Stimulated activated CD4-positive, alpha-beta T cell treated with anti-CD3 and anti-CD28 coated beads, Interleukin-1b, Interleukin-23, amount 100 ng/mL, for 1 hour (primary cell): Measurements from ENCODE around the gene EMC6.

Source experiments
- DNase-seq, 2 donors: peaks; one replicate each; pipeline ENCODE4 v3.0.0-alpha.2; 2020; ENCODE audit warnings: low read depth in 2 of 2

Gene EMC6

DNA sequence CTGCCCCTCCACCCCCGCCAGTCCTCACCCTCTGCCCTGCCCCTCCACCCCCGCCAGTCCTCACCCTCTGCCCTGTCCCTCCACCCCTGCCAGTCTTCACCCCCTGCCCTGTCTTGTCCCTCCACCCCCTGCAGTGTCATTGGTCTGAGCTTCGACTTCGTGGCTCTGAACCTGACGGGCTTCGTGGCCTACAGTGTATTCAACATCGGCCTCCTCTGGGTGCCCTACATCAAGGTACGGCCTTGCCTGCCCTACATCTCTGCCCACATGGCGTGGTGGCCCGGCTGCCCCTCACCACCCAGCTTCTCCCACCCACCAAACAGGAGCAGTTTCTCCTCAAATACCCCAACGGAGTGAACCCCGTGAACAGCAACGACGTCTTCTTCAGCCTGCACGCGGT is 12.3 kb upstream of the EMC6 start:
- no peak for DNase-seq

DNA sequence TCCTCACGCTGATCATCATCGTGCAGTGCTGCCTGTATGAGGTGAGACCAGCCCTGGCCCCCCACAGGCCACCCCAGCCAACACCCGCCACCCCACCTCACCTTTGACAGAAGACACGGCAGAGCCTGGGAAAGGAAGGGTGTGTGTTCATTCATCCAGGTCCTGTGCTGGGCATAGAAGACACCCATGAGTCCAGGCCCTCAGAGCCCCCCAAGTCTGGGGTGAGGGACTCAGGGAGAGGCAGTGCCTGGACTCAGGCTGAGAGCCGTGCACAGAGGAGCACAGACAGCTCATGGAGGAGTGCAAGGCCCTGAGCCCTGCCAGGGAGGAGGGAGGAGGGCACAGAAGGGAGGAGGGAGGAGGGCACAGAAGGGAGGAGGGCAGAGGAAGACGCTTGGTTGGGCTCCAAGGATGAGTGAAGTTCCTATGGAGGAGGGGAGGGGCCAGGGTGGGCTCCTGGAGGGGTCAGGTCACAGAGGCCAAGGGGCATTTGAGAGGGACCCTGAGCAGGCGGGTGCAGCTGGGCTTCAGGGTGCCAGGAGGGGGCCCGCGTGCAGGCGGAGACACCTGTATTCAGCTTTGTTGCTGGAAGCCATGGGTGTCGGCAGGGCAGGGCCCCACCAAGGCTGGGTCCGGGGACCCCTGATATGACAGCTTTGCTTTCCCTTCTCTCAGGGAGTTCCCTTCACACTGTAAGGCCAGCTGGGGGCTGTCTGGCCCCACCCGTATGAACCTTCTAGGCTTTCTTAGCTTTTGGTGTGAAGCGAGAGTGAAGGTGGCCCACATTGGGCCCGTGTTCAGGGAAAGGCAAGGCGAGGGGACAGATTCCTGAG is 11.6 kb upstream of the EMC6 start:
- DNase-seq, result no peak

GRCh38 chr17:3657588-3657869 is 11.1 kb upstream of the EMC6 start:
- DNase-seq, result no peak

DNA sequence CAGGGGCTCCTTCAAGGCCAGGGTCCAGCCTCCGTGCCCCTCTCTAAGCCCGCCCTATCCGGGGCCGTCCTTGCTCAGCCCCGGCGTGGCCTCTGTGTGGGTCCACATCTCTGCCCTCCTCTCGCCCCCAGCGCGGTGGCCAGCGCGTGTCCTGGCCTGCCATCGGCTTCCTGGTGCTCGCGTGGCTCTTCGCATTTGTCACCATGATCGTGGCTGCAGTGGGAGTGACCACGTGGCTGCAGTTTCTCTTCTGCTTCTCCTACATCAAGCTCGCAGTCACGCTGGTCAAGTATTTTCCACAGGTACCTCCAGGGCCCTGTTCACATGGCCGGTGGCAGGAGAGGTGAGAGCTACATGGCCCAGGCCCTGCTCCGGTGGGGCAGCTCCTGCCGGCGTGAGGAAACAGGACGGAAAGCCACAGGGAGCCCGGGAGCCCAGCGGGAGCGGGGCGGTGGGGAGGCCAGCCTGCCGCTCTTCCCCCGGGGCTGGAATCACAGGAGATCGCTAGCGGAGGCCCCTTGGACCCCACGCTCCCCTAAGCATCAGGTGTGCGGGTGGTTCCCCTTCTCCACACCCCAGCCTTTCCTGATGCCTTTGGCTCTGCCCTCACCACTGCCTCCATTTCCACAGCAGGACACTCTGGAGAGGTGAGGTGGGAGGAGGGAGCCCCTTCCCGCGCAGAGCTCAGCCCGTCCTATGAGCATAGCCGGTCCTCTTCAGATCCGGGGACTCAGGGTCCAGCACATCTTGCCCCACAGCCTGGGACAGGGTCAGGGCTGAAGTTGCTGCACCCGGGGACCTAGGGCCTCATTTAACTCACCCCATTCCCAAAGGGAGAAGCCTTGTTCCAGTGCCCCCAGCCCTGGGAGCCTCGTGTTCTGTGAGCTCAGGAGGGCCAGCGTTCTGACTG is 10.5 kb upstream of the EMC6 start:
- no peak for DNase-seq

GRCh38 chr17:3658784-3659449 is 9.7 kb upstream of the EMC6 start:
- DNase-seq, result no peak

GRCh38 chr17:3659541-3660111 is 9.0 kb upstream of the EMC6 start:
- no peak for DNase-seq

GRCh38 chr17:3660311-3660891 is 8.2 kb upstream of the EMC6 start:
- DNase-seq, result no peak

DNA sequence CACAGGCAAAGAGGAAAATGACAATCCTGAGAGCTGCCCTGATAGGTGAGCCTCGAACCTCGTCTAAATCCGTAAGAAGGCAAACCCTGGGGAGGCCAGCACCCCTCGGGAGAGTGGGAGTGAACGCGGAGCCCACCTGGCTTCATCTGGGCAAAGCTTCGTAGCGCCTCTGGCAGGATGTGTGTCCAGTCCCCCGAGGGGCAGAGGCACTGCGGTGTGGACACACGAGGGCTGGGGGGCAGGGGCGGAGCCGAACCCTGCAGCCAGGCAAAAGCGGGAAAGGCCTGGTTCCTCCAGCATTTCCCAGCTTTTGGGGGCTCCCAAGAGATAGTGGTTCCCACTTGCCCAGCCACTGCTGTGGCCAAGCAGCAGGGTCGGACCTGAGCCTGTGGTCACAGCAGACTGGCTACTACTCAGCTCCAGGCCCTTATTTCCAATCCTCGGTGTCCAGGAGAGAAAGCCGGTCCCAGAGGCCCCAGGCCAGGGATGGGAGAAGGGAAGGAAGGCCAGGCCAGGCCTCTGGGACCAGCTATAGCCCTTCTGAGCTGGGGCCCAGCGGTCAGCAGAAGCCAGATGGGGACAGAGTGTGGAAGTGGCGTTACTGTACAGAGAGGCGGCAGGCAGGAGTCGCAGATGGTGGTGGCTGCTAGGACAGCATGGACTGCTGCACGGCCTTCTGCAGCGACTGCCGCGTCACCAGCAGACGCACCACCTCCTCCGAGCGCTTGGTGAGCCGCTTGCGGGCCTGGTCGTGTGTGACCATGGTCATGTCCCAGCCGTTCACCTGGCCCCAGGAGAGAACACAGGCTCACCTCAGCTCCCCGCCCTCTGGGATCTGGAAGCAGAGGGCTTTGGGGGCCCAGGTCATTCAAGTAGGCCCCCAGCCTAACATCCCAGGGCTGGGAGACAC is 5.3 kb upstream of the EMC6 start:
- DNase-seq, result no peak

DNA sequence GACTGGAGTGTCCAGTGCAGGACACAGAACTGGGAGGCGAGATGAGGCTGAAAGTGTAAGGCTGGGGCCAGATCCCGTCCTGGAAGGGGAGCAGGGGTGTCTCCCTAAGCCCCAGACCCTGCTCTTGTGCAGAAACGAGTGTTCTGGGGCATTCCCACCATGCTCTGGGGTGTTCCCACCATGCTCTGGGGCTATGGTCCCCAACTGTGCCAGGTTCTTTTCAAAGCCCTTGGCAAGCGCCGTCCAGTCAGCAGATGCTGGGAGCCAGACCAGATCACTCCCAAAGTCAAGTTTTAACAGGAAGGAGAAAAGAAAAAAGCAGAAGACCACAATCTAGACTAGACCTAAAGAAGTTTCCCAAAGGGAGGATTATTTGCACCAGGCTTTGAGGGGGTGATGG is 2.8 kb upstream of the EMC6 start:
- no peak for DNase-seq

DNA sequence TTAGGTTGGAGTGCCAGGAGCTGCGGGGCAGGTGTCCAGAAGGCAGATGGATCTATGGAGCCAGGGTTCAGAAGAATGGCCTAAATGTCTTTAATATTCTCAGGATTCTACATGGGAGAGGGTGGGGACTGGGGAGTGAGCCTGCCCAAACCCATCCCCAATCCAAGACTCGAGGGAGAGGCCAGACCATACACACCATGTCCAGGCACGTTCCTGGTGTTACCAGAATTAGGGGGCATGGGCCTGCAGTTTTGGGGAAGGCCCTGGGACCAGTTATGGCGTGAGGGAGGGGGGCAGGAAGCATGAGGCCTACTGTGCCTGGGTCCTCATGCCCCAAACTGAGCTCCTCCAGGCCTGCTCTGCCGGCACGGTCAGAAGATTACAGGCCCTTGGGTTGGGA is 2.1 kb upstream of the EMC6 start:
- no peak for DNase-seq

- no peak for DNase-seq
Observed at GRCh38 chr17:3667366-3668278, 990 bp upstream of the EMC6 start.

GRCh38 chr17:3669085-3669347 is 404 bp downstream of the EMC6 start:
- DNase-seq, result no peak

DNA sequence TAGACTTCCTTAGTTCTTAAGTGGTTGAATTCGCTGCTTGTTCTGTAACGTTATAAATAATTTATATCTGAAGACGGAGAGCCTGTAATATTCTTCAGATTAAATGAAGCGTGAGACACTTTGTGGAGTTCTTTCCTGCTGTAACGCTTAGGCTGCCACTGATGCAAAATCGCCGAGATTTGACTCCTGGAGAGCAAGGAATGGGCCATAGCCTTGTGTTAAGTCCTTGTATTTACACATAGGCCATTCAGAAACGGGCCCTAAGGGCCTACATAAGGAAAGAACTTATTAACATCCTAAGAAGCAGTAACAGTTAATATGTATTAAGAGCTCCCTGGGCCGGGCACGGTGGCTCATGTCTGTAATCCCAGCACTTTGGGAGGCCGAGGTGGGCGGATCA is 936 bp downstream of the EMC6 start:
- DNase-seq, result no peak

DNA sequence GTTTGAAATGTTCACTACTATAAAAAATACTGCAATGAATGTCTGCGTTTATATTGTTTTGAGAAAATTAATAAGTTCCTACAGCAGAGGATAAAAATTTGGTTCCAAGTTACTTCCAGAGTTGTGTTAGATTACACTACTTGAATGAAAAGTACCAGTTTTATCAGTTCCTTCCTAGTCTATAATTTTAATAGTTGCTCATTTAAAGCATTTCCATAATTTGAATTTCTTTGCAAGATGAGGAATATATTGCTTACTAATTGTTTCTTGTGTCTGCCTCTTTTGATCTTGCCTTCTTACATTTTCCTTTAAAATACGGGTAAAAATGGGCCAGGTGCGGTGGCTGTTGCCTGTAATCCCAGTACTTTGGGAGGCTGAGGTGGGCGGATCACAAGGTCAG is 4.0 kb downstream of the EMC6 start:
- DNase-seq, result no peak

DNA sequence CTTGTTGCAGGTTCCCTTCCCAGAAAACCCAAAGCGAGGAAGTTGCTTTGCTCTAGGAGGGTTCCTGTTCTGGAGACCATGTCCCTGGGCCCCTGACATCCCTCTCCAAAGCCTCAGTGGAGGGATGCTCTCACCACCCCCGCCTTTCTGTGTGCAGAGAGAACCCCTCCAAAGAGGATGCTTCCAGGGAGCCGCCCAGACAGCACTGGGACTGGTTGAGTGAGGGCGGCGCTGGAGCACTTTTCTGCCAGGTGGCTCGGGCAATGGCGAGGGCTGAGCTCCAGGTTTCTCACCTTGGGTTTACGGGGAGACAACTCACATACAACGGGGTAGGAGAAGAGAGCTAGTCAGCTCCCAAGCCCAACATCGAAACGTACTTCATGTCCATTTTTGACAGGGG is 7.3 kb downstream of the EMC6 start:
- no peak for DNase-seq

- no peak for DNase-seq
Observed at GRCh38 chr17:3678095-3678820, 9.6 kb downstream of the EMC6 start.

GRCh38 chr17:3678821-3679530 is 10.4 kb downstream of the EMC6 start:
- no peak for DNase-seq

GRCh38 chr17:3679531-3680126 is 11.0 kb downstream of the EMC6 start:
- no peak for DNase-seq
